ENCODE results near the gene PHF21B.

PHF21B gene

GRCh38 chr22:44885806-44886360 is 123.9 kb downstream of the PHF21B start:
- DNase-seq (ENCODE audit: low spot score): peak; percentile 61
- no peak for TF ChIP-seq CTCF (IDR thresholded peaks at IDR 0.05)
- H3K27ac ChIP-seq: no peak overlapping the region
- H3K4me3 ChIP-seq: no peak overlapping the region

GRCh38 chr22:44884968-44885805 is 124.6 kb downstream of the PHF21B start:
- no peak overlapping the region for H3K4me3 ChIP-seq
- no peak for TF ChIP-seq CTCF (IDR thresholded peaks at IDR 0.05)
- DNase-seq (ENCODE audit: low spot score): peak; percentile 36
- H3K27ac ChIP-seq: no peak overlapping the region

GRCh38 chr22:44884562-44884961 is 125.2 kb downstream of the PHF21B start:
- no peak for TF ChIP-seq CTCF (IDR thresholded peaks at IDR 0.05)
- H3K4me3 ChIP-seq: no peak overlapping the region
- DNase-seq (ENCODE audit: low spot score): no peak
- H3K27ac ChIP-seq: no peak overlapping the region

- no peak for TF ChIP-seq CTCF (IDR thresholded peaks at IDR 0.05)
- no peak for DNase-seq (ENCODE audit: low spot score)
- Histone ChIP-seq H3K4me3 (no peak overlapping the region), H3K27ac (no peak overlapping the region)
Measured at GRCh38 chr22:44883011-44883421, 126.8 kb downstream of the PHF21B start.

- no peak for TF ChIP-seq CTCF (IDR thresholded peaks at IDR 0.05)
- no peak for DNase-seq (ENCODE audit: low spot score)
- H3K4me3 ChIP-seq: no peak overlapping the region
- no peak overlapping the region for H3K27ac ChIP-seq
Measured at GRCh38 chr22:44882226-44882905, 127.4 kb downstream of the PHF21B start.

- DNase-seq (ENCODE audit: low spot score): peak; percentile 70
- no peak for TF ChIP-seq CTCF (IDR thresholded peaks at IDR 0.05)
- H3K4me3 ChIP-seq: no peak overlapping the region
- H3K27ac ChIP-seq: no peak overlapping the region
Measured at GRCh38 chr22:44881624-44882023, 128.2 kb downstream of the PHF21B start.

Measured in coronary artery (tissue), 2 donors.